ENCODE measurements around the gene CAMK4.

The CAMK4 gene

GRCh38 chr5:111313017-111313724 lies 89.0 kb downstream of the CAMK4 start:
- TF ChIP-seq CTCF (IDR thresholded peaks at IDR 0.05; ENCODE audit: low read depth, low read length) = no peak
- DNase-seq (ENCODE audit: low read depth in 2 of 2) = peak; percentile 8 to 14
- no peak overlapping the region for H3K4me3 ChIP-seq (replicated peaks in 1 of 2; ENCODE audit: low read depth in 2 of 2, low read length in 2 of 2)

GRCh38 chr5:111320953-111321352 lies 96.8 kb downstream of the CAMK4 start:
- no peak for DNase-seq (ENCODE audit: low read depth in 2 of 2)
- no peak overlapping the region for H3K4me3 ChIP-seq (replicated peaks in 1 of 2; ENCODE audit: low read depth in 2 of 2, low read length in 2 of 2)
- no peak for TF ChIP-seq CTCF (IDR thresholded peaks at IDR 0.05; ENCODE audit: low read depth, low read length)

- TF ChIP-seq CTCF (IDR thresholded peaks at IDR 0.05; ENCODE audit: low read depth, low read length) = no peak
- DNase-seq (ENCODE audit: low read depth in 2 of 2) = no peak
- no peak overlapping the region for H3K4me3 ChIP-seq (replicated peaks in 1 of 2; ENCODE audit: low read depth in 2 of 2, low read length in 2 of 2)
These were observed 97.2 kb downstream of the CAMK4 start for GRCh38 chr5:111321376-111321775.

GRCh38 chr5:111326551-111326950 lies 102.4 kb downstream of the CAMK4 start:
- DNase-seq (ENCODE audit: low read depth in 2 of 2) = no peak
- H3K4me3 ChIP-seq (replicated peaks in 1 of 2; ENCODE audit: low read depth in 2 of 2, low read length in 2 of 2) = no peak overlapping the region
- TF ChIP-seq CTCF (IDR thresholded peaks at IDR 0.05; ENCODE audit: low read depth, low read length) = no peak

GRCh38 chr5:111337133-111337532 lies 112.9 kb downstream of the CAMK4 start:
- no peak for TF ChIP-seq CTCF (IDR thresholded peaks at IDR 0.05; ENCODE audit: low read depth, low read length)
- no peak for DNase-seq (ENCODE audit: low read depth in 2 of 2)
- H3K4me3 ChIP-seq (replicated peaks in 1 of 2; ENCODE audit: low read depth in 2 of 2, low read length in 2 of 2) = no peak overlapping the region

GRCh38 chr5:111337688-111338087 lies 113.5 kb downstream of the CAMK4 start:
- DNase-seq (ENCODE audit: low read depth in 2 of 2) = no peak
- TF ChIP-seq CTCF (IDR thresholded peaks at IDR 0.05; ENCODE audit: low read depth, low read length) = no peak
- H3K4me3 ChIP-seq (replicated peaks in 1 of 2; ENCODE audit: low read depth in 2 of 2, low read length in 2 of 2) = no peak overlapping the region

- DNase-seq (ENCODE audit: low read depth in 2 of 2) = peak in 1 of 2 donors; percentile 1
- no peak overlapping the region for H3K4me3 ChIP-seq (replicated peaks in 1 of 2; ENCODE audit: low read depth in 2 of 2, low read length in 2 of 2)
- TF ChIP-seq CTCF (IDR thresholded peaks at IDR 0.05; ENCODE audit: low read depth, low read length) = no peak
These were observed 121.5 kb downstream of the CAMK4 start for GRCh38 chr5:111345731-111346130.
